ENCODE data around the gene PYGB.
A peak's percentile ranks its signal among the peaks of the same experiment; 100 is the strongest.

Gene PYGB

GRCh38 chr20:25247956-25248785 lies at the start of gene PYGB:
Gene PYGB (plus strand): TSS chr20:25248085. CDS start chr20:25248179, 94 bp downstream.
- peak; percentile 19 to 67 (median 61) for DNase-seq (ENCODE audit: low read depth in 3 of 3, low spot score in 1 of 3)

- DNase-seq (ENCODE audit: low read depth in 3 of 3, low spot score in 1 of 3): no peak
These were observed 49.1 kb upstream of the PYGB start for GRCh38 chr20:25198663-25199383.

DNA sequence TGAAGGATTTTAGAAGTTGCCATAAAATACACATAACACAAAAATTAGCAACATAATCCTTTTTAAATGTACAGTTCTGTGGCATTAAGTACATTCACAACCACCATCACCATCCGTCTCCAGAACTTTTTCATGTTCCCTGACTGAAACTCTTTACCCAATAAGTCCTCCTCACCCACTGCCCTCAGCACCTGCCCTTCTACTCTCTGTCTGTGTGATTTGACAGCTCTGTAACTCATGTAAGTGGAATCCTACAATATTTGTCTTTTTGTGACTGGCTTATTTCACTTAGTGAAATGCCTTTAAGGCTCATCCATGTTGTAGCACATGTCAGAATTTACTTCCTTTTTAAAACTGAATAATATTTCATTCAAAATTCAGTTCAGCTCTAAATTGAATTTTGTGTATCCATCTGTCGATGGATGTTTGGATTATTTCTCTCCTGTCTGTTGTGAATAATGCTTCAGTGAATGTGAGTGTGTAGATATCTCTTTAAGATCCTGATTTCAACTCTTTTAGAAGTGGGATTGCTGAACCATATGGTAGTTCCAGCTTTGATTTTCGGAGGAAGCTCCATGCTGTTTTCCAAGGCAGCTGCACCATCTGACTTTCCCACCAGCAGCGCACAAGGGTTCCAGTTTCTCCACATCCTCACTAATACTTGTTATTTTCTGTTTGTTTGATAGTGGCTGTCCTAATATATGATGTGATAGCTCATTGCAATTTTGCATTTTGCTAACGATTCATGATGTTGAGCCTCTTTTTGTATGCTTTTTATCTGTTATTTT lies 48.2 kb upstream of the PYGB start:
- DNase-seq (ENCODE audit: low read depth in 3 of 3, low spot score in 1 of 3): no peak

DNA sequence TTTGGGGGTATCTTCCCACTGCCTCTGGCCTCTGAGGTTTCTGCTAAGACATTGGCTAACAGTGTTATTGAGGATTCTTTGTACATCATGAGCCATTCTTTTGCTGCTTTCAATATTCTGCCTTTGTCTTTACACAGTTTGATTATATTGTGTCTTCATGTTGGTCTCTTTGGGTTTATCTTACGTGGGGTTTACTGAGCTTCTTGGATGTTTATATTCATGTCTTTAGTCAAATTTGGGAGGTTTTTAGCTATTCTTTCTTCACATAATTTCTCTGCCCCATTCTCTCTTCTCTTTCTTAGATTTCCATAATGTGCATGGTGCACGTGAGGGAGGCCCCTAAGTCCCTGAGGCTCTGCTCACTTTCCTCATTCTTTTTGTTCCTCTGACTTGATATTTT lies 44.8 kb upstream of the PYGB start:
- DNase-seq (ENCODE audit: low read depth in 3 of 3, low spot score in 1 of 3): no peak

DNA sequence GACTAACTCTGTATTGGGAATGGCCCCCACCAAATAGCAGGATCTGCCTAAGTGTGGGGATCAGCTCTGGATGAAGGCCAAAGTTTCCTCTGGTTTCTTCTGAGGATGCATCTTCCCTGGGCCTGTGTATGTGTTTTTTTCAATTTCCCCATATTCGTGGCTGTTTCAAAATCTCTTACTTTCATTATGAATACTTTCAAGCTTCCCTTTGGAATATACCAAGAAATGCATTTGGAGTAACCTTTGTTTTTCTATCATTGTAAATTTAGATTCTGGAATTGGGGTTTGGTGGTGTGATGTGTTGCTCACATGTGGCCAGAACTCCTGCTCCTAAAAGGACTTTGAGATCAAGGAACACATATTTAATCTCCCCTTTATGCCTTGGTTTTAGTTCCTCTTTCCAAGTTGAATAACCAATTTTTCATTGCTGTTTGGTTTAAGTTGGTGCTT lies 44.0 kb upstream of the PYGB start:
- no peak for DNase-seq (ENCODE audit: low read depth in 3 of 3, low spot score in 1 of 3)

- no peak for DNase-seq (ENCODE audit: low read depth in 3 of 3, low spot score in 1 of 3)
These were observed 43.2 kb upstream of the PYGB start for GRCh38 chr20:25204550-25205276.

- DNase-seq (ENCODE audit: low read depth in 3 of 3, low spot score in 1 of 3): no peak
These were observed 42.4 kb upstream of the PYGB start for GRCh38 chr20:25205277-25206062.

GRCh38 chr20:25206063-25206403 lies 41.9 kb upstream of the PYGB start:
- DNase-seq (ENCODE audit: low read depth in 3 of 3, low spot score in 1 of 3): no peak

DNA sequence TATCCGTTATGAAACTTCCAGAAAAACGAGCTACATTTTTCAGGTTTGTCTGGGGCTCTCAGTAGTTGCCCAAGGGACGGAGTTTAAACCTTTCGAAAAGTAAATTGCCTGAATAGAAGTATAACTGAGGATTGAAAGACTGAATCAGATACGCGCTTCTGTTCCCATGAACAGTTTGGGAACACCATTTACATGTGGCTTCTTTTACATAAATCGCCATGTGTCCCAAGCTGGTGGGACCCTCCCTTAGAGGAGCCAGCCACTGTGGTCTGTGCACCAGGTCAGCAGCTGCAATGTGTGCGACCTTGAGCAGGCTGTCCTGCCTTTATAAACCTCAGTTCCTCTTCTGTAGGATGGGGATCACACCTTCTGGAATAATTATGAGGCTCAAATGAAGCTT lies 41.3 kb upstream of the PYGB start:
- no peak for DNase-seq (ENCODE audit: low read depth in 3 of 3, low spot score in 1 of 3)

DNA sequence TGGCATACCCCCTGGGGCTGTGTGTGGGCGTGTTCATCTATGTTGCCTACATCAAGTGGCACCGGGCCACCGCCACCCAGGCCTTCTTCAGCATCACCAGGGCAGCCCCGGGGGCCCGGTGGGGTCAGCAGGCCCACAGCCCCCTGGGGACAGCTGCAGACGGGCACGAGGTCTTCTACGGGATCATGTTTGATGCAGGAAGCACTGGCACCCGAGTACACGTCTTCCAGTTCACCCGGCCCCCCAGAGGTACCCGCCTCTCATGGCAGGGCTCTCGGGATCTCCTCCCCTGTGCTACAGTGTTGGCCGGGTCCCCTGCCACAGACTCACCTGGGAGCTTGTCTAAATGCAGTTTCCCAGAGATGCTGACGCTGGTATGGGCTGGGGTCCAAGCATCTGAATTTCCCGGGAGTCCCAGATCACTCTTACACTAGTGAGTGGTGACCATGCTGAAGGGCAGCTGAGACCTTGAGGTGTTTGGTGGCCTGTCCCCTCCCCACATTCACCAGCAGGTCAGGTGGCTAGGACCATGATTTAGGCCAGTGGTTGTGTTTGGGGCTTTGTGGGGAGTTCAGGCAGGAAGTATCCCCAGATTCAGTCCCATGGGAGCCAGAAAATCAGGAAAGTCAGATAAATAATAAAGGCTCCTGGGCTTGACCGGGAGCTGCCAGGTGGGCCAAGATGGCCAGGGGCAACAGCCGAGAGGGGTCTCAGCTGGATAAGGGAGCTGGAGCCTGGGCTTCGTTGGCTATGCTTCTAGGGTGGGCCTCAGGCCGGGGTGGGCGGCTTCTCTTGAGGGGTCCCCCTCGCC lies 40.5 kb upstream of the PYGB start:
- DNase-seq (ENCODE audit: low read depth in 3 of 3, low spot score in 1 of 3): no peak

- DNase-seq (ENCODE audit: low read depth in 3 of 3, low spot score in 1 of 3): no peak
These were observed 39.8 kb upstream of the PYGB start for GRCh38 chr20:25207960-25208534.

- DNase-seq (ENCODE audit: low read depth in 3 of 3, low spot score in 1 of 3): no peak
These were observed 38.5 kb upstream of the PYGB start for GRCh38 chr20:25209400-25209799.

GRCh38 chr20:25209911-25210310 lies 38.0 kb upstream of the PYGB start:
- DNase-seq (ENCODE audit: low read depth in 3 of 3, low spot score in 1 of 3): no peak

DNA sequence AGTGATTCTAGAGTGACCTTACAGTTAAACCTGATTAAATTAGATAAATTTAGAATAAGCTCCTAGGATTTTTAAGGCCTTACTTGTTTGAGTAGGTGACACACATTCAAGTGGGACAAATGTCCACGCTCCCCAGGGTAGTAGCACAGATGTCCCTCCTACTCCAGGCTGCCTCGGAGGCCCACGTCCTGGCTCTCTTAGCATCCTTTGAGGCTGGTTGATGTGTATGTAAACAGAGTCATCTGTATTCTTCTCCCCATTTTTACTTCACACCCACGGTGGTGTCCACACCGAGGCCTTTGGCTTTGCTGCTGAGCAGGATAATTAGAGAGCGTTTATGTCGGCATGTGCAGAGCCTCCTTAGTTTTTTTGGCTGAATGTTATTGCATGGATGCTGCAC lies 36.6 kb upstream of the PYGB start:
- DNase-seq (ENCODE audit: low read depth in 3 of 3, low spot score in 1 of 3): no peak

DNA sequence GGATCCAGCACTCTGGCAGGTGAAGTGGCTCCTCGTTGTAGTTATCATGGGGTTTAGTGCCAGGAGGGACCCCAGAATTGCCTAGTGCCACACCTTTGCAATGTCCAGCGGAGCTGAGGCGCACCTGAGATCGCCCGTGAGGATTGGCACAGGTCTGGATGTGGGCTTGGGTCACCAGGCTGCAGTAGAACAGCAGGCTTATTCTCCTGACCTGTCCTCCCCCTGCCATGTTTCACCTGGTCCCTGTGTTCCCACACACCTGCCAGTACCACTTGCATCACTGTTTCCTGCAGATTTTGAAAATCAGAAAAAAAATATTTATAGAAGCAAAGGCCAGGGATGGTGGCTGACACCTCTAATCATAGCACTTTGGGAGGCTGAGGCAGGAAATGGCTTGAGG lies 35.6 kb upstream of the PYGB start:
- no peak for DNase-seq (ENCODE audit: low read depth in 3 of 3, low spot score in 1 of 3)

DNA sequence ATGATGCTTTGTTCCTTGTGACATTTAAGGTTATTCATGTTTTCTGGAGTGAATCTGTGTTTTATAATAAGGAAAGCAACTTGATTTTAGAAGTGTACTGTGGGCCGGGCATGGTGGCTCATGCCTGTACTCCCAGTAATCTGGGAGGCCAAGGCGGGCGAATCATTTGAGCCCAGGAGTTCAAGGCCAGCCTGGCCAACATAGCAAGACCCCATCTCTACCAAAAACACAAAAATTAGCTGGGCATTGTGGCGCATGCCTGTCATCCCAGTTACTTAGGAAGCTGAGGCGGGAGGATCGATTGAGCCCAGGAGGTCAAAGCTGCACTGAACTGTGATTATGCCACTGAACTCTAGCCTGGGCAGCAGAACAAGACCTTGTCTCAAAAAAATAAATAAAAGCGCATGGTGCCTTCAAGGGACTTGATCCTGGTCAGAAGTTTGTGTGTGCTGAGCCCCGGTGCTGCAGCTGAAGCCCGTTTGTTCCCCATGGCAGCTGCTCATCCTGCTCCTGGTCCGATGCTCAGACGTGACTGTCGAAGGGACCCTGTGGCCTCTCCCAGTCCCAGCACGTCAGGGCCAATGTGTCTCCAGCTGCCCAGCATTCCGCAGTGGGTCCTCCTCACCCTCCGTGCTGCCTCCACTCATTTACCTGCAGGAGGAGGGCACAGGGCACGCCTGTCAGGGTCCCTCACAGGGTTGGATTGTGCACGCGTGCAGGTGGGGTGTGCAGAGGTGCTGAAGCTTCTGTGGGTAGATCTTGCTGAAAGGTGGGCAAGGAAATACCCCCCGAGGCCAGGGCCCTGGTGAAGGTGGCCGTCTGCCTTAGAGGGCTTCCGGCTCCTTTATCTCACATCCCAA lies 34.1 kb upstream of the PYGB start:
- no peak for DNase-seq (ENCODE audit: low read depth in 3 of 3, low spot score in 1 of 3)

- no peak for DNase-seq (ENCODE audit: low read depth in 3 of 3, low spot score in 1 of 3)
These were observed 33.5 kb upstream of the PYGB start for GRCh38 chr20:25214426-25214790.

GRCh38 chr20:25214819-25215218 lies 33.1 kb upstream of the PYGB start:
- DNase-seq (ENCODE audit: low read depth in 3 of 3, low spot score in 1 of 3): no peak
